ENCODE results near the gene KNCN.

Gene KNCN

GRCh38 chr1:46581681-46582455, 30.4 kb upstream of the KNCN start:
- TF ChIP-seq HDGF (IDR thresholded peaks at IDR 0.05; ENCODE audit: borderline replicate concordance) (no peak), ARNT (IDR thresholded peaks at IDR 0.05) (no peak), ELF4 (IDR thresholded peaks at IDR 0.05) (no peak), FOXA1 (IDR thresholded peaks at IDR 0.05) (no peak), BHLHE40 (IDR thresholded peaks at IDR 0.05; ENCODE audit: borderline replicate concordance) (no peak), SP1 (IDR thresholded peaks at IDR 0.05) (no peak)
- CTCF ChIA-PET: interaction anchor here (1.3 kb wide), 1 partner anchor 12 kb away, joined by 4 read pairs; no protein-coding TSS in a partner anchor
- POLR2A ChIA-PET: interaction anchor here (1.2 to 2.2 kb wide), 2 partner anchors 22 to 23 kb away, joined by 3 to 10 read pairs; partner anchors contain the start of gene MKNK1
- DNase-seq (ENCODE audit: extremely low spot score): no peak

GRCh38 chr1:46580140-46580903, 28.9 kb upstream of the KNCN start:
- no peak for TF ChIP-seq ARNT (IDR thresholded peaks at IDR 0.05)
- no peak for TF ChIP-seq SUZ12 (IDR thresholded peaks at IDR 0.05)
- TF ChIP-seq HDGF (IDR thresholded peaks at IDR 0.05; ENCODE audit: borderline replicate concordance): no peak
- TF ChIP-seq CTBP1 (IDR thresholded peaks at IDR 0.05; ENCODE audit: borderline replicate concordance): no peak
- no peak for TF ChIP-seq TARDBP (IDR thresholded peaks at IDR 0.05)
- TF ChIP-seq SP1 (IDR thresholded peaks at IDR 0.05): no peak
- TF ChIP-seq PKNOX1 (IDR thresholded peaks at IDR 0.05): no peak
- no peak for TF ChIP-seq ELF4 (IDR thresholded peaks at IDR 0.05)
- no peak for TF ChIP-seq NFRKB (IDR thresholded peaks at IDR 0.05)
- no peak for TF ChIP-seq BHLHE40 (IDR thresholded peaks at IDR 0.05; ENCODE audit: borderline replicate concordance)
- ChIA-PET POLR2A (no interaction called here), CTCF (no interaction called here)
- no peak for DNase-seq (ENCODE audit: extremely low spot score)

- ChIA-PET CTCF (no interaction called here), POLR2A (no interaction called here)
- DNase-seq (ENCODE audit: extremely low spot score): no peak
- no peak for TF ChIP-seq FOXM1 (IDR thresholded peaks at IDR 0.05; ENCODE audit: borderline replicate concordance)
- TF ChIP-seq NFRKB (IDR thresholded peaks at IDR 0.05): no peak
- TF ChIP-seq ARNT (IDR thresholded peaks at IDR 0.05): no peak
- no peak for TF ChIP-seq SUZ12 (IDR thresholded peaks at IDR 0.05)
- no peak for TF ChIP-seq PKNOX1 (IDR thresholded peaks at IDR 0.05)
- TF ChIP-seq TARDBP (IDR thresholded peaks at IDR 0.05): no peak
- TF ChIP-seq SP1 (IDR thresholded peaks at IDR 0.05): no peak
These were observed 26.2 kb upstream of the KNCN start for GRCh38 chr1:46577671-46578070.

- POLR2A ChIA-PET: interaction anchor here (0.9 kb wide), 1 partner anchor 28 kb away, joined by 3 read pairs; no protein-coding TSS in a partner anchor
- no peak for DNase-seq (ENCODE audit: extremely low spot score)
- CTCF ChIA-PET: no interaction called here
- no peak for TF ChIP-seq HDGF (IDR thresholded peaks at IDR 0.05; ENCODE audit: borderline replicate concordance)
These were observed 25.1 kb upstream of the KNCN start for GRCh38 chr1:46576596-46576995.

GRCh38 chr1:46575778-46576177, 24.3 kb upstream of the KNCN start:
- POLR2A ChIA-PET: no interaction called here

GRCh38 chr1:46575300-46575699, 23.9 kb upstream of the KNCN start:
- peak; percentile 78 for TF ChIP-seq PKNOX1 (IDR thresholded peaks at IDR 0.05)
- TF ChIP-seq ARNT (IDR thresholded peaks at IDR 0.05): no peak
- ChIA-PET CTCF (no interaction called here), POLR2A (no interaction called here)
- peak; percentile 16 for DNase-seq (ENCODE audit: extremely low spot score)

More at GRCh38 chr1:46575778-46576177, 24.3 kb upstream of the KNCN start:
- DNase-seq (ENCODE audit: extremely low spot score): no peak
- TF ChIP-seq LEF1 (IDR thresholded peaks at IDR 0.05; ENCODE audit: borderline replicate concordance) (no peak), ELF4 (IDR thresholded peaks at IDR 0.05) (no peak), HDGF (IDR thresholded peaks at IDR 0.05; ENCODE audit: borderline replicate concordance) (no peak), SP1 (IDR thresholded peaks at IDR 0.05) (no peak), FOXA1 (IDR thresholded peaks at IDR 0.05) (no peak), BHLHE40 (IDR thresholded peaks at IDR 0.05; ENCODE audit: borderline replicate concordance) (no peak), L3MBTL2 (conservative IDR thresholded peaks at IDR 0.05) (no peak), SUZ12 (IDR thresholded peaks at IDR 0.05) (no peak), NFRKB (IDR thresholded peaks at IDR 0.05) (no peak), ZNF384 (IDR thresholded peaks at IDR 0.05) (no peak), ARNT (IDR thresholded peaks at IDR 0.05) (no peak)
- CTCF ChIA-PET: no interaction called here

- POLR2A ChIA-PET: interaction anchor here (1.0 kb wide), 1 partner anchor 32 kb away, joined by 3 read pairs; the partner anchor contains the start of gene MKNK1
- DNase-seq (ENCODE audit: extremely low spot score): no peak
- CTCF ChIA-PET: no interaction called here
- TF ChIP-seq FOXA1 (IDR thresholded peaks at IDR 0.05) (no peak), ZNF384 (IDR thresholded peaks at IDR 0.05) (no peak), FOXK2 (IDR thresholded peaks at IDR 0.05) (no peak), L3MBTL2 (conservative IDR thresholded peaks at IDR 0.05) (no peak), HDGF (IDR thresholded peaks at IDR 0.05; ENCODE audit: borderline replicate concordance) (no peak), SP1 (IDR thresholded peaks at IDR 0.05) (no peak)
These were observed 20.3 kb upstream of the KNCN start for GRCh38 chr1:46571691-46572225.

Data from HEK293T (cell line).